H1 (cell line): ENCODE data around the gene LSM3. TPM values are rescaled to one million over a fixed set of nuclear protein-coding genes. Genes with fewer than 3 reads are reported as not detected.

Source experiments
- RNF2 ChIP-seq: fragments of 200-900, 300-1000 bp; sonication (generic); IDR thresholded peaks from 2 replicates; pipeline ENCODE4 v1.7.1; 2016; ENCODE audit warnings: borderline replicate concordance, low read depth, mild to moderate bottlenecking, antibody characterized with exemption, low read length; ENCODE audit not compliant: poor library complexity, severe bottlenecking; ENCODE audit errors: missing control alignments
- SP1 ChIP-seq: IDR thresholded peaks from 2 replicates; pipeline ENCODE4 v1.6.1; 2011; ENCODE audit warnings: low read depth, low read length
- polyA plus RNA-seq, 7 experiments: library from polyadenylated mRNA; depleted of rRNA in 3 of 7; stranded (reverse) in 5 of 7; unstranded in 2 of 7; fragments of >200 nt in 5 of 7; fragments of 200-250 nt in 2 of 7; gene quantifications; 1 replicate in 5 of 7; 2 replicates in 1 of 7; 4 replicates in 1 of 7; pipeline versions ENCODE4 v1.2.1 to v1.2.3, GENCODE V29; 2011 to 2013; ENCODE audit warnings: missing spikeins in 2 of 7, mixed read lengths in 2 of 7
- total RNA-seq: library from RNA; stranded (reverse); fragmentation: NEBNext Ultra II Directional; extraction: Animal tissue kit (Norgen Biotek cat#: 25700); gene quantifications from 2 replicates; pipeline ENCODE4 v1.2.1, GENCODE V29; 2021

Gene LSM3
- total and polyA plus RNA-seq, 2 of the 8 experiments (the other 6 are each of a cell fraction or from before 2014, with no cell fraction given), result 7.1 to 25.4 TPM

GRCh38 chr3:14245248-14245639 lies 66.6 kb downstream of the LSM3 start (continued):
- TF ChIP-seq RNF2, result no peak
- no peak for TF ChIP-seq SP1
